DMS 273 treated with DMSO at 0.1 percent for 48 hours (cell line): Measurements from ENCODE around the gene PGS1.

Source experiments
- DNase-seq: peaks from one replicate; lab custom pipeline; 2025; lab: John Stamatoyannopoulos, UW

Gene PGS1

DNA sequence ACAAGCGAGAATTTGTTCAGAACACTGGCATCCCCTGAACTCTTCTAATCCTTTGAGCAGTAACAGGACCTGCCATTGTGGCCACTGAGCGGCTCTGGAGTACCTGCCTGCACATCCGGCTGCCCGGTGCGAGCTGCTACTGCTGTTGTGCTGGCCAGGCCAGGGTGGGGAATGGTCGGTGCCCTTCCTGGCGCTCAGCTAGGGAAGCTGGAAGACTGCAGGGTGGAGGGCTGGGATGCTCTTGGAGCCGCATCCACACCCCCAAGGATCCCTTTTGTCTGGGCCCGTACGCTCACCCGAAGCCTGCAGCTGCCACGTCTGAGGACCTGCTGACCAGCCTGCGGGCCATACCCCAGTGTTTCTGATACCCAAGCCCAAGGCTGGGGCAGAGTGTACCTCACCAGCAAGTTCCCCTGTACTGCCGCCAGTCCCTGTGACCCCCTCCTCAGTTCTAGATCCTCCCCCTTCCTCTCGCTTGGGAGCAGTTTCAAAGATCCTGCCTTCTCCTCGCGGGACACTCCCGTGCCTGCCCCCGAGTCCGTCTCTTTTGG, 49.7 kb downstream of the PGS1 start:
- no peak for DNase-seq

DNA sequence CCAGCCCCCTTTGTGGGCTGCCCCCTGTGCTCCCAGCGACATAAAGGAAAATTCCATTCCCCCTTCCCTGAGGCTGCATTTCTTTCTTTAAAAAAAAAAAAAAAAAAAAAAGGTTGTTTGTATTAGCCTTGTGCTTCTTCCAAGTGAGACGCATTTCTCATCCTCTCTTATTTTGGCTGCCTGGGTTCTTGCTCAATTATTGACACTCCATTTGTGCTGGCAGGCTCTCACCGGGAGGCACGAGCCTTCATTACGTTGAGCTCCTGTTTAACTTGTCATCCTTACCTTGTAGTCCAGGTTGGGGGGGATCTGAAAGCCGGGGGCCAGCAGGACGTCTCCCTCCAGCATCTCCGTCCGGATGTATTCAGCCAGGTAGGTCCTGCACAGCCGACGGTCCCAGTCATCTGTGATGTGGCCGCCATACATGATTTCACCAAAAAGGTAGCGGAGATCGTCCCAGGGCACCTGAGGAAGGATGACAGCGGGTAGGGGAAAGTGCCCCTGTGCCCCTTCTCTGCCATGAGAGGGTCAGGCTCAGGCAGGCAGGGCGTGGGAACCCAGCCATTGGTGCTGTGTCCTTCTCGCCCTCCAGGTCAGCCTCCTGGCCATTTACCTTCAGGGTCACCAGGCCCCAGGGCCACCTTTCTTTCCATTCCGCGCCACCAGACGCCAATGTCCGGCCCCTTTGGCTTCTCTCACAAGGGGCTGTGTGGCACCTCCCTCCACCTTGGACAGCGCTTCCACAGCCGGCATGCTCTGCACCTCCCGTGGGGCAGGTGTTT, 50.6 kb downstream of the PGS1 start:
- DNase-seq: no peak

DNA sequence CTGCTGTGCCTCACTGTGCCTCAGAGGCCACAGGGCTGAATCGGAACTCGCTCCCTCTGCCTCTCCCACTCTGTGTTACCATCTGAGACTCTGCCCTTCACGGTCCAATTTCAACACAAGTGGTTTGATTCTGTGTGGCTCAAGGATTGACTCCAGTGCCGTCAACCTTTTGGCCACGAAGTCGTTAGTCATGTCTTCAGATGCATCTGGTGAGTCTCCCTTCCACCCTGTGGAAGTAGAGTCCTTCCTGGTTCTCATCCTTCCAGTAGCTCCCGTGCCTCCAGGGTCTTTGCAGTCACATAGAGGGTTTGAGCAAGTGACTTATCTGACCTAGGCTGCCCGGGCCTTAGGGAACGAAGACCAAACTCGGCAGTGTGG, 51.2 kb downstream of the PGS1 start:
- DNase-seq: no peak

GRCh38 chr17:78430892-78431691, 52.6 kb downstream of the PGS1 start:
- DNase-seq: no peak

GRCh38 chr17:78431692-78431958, 53.2 kb downstream of the PGS1 start:
- no peak for DNase-seq

DNA sequence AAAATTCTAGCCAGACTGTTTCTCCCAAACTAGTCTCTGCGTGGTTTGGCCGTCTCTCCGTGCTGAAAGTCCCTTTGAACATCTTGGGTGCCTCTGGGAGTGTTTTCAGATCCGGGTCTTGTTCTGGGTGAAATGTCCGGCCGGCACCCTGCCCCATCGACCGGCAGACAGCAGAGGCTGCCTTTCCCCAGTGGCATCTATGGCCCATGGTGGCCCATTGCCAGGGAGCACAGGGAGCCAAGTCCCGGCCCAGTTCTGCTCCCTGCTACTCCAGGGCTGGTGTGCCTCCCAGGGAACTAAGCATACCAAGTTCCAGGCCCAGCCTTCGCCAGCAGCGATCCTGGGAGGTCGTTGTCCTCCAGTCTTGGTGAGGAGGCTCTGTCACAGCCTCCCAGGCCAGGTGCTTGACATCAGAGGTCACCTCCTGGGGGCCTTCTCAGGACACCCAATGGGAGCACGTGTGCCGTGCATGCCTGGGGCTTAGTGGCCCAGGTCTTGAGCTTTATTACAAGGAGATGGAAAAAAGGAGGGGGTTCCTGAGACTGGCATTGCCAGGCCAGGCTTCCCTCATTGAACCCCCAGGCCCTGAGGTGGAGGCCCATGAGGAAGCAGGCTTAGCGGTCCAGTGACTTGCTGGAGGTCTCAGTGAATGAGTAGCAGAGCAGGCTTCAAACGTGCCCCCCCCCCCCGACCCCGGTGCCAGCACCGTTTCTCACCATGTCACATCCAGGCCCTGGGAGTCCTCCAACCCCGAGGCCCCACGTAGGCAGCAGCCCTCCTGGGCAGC, 54.0 kb downstream of the PGS1 start:
- DNase-seq: no peak

DNA sequence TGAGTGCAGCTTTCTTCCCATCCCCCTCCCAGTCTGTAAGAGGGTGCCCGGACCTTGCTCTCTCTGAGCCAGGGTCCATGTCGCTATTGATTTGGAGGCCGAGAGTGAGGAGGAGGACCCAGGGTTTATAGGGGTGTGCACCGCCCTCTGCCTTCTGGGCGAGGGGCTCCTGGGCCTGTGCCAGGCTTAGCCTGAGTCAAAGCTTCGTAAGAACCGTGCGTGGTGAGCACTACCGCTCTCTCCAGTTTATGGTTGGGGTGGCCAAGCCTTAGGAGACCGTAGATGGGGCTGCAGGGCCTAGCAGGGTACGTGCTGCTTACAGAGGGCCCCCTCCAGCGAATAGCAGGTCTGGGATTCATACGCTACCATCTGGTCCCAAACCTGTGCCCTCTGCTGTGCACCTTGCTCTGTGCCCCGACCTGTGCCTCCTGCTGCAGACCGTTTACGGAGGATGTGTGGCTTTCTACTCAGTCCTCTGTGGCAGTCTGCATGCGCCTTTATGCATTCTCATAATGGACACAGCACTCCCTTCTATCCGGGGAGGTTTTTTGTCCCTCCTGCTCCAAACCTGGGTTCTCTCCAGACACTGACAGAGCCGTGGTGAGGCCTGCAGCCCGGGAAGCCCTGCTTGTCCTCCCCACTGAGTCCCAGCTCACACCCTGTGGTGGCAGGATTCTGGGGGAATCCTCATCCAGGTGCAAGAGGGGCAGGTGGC, 54.7 kb downstream of the PGS1 start:
- DNase-seq: no peak

- no peak for DNase-seq
Observed at GRCh38 chr17:78433780-78434335, 55.4 kb downstream of the PGS1 start.

- no peak for DNase-seq
Observed at GRCh38 chr17:78434455-78435329, 56.2 kb downstream of the PGS1 start.

DNA sequence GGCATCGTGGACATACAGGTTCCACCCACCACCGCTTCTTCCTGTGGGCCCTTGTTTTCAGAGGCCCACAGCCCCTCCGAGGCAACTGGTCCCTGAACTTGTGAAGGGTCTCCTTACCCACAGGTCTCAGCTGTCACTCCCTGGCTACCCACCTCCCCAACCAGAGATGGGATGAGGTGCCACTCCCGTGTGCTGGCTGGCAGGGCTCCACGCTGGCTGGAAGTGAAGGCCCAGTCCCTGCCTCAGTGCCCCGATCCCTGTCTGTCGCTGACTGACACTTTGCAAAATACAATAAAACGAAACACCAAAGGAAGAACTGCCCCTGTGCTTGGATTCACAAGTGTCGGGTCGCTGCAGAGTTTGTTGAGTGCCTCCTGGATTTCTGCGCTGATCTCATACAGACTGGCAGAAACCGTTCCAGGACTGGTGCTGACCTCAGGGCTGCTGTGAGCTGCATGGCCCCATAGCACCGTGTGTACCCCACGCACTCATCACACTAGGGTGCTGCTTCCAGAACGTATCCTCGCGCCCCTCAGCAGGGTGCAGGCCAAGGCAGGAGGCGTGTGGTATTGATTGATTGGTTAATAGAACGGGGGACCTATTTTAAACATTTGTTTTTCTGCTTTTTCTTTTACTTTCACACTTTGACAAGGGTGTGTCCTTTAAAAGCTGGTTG, 57.0 kb downstream of the PGS1 start:
- no peak for DNase-seq

GRCh38 chr17:78437508-78438169, 59.2 kb downstream of the PGS1 start:
- no peak for DNase-seq

GRCh38 chr17:78438271-78438691, 59.8 kb downstream of the PGS1 start:
- DNase-seq: no peak

GRCh38 chr17:78438694-78439325, 60.4 kb downstream of the PGS1 start:
- no peak for DNase-seq

DNA sequence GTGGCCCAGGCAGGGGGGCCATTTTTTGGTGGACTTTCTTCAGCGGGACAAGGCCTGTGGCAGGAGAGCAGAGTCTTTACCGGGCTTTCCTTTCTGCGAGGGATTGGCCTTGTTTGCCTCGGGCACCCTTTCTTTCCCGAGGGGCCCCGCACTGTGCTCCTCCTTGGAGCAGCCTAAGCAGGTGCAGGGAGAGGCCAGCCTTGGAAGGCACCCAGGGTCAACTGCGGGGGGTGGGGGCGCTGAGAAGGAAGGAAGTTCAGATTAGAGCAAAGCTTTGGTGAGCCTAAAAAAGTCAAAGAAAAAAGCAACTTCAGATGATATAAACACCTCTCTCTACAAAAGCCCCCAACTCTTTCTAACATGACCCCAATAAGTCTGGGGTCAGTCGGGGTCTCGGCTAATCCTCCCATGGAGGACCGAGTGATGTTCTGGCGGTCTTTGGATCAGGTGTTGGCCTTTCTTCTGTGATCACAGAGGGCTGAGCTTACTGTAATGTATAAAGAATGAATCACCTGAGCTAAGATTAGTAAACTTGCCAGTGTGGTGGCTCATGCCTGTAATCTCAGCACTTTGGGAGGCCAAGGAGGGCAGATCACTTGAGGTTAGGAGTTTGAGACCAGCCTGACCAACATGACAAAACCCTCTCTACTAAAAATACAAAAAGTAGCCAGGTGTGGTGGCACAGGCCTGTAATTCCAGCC, 63.0 kb downstream of the PGS1 start:
- DNase-seq: no peak

- no peak for DNase-seq
Observed at GRCh38 chr17:78442648-78443218, 64.3 kb downstream of the PGS1 start.

DNA sequence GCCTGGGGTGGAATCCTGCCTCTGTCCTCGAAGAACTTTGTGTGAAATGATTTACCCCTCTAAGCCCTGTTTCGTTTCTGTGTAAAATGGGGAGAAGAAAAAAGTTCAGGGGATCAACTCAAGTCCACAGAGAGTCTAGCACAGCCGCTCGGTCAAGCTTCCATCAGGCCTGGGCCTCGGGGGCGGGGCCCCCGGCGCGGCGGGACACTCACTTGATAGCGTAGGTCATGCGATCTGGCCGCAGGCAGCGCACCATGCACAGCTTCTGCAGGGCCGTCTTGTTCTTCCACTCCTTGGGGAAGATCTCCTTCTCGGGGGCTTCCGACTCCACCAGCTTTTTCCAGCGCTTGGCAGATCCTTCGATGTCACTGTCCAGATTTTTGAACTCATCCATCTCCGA, 65.9 kb downstream of the PGS1 start:
- no peak for DNase-seq

GRCh38 chr17:78446833-78447232, 68.4 kb downstream of the PGS1 start:
- DNase-seq: no peak
